ENCODE data around the gene MIA3.
"Not testable (repeated sequence)": the region's sequence is repeated elsewhere in the genome, so short reads cannot be mapped to it uniquely, and the experiment has no call there.

- not testable (repeated sequence) for TF ChIP-seq CTCF (conservative IDR thresholded peaks at IDR 0.05; ENCODE audit: low read length); EZH2phosphoT487 (IDR thresholded peaks at IDR 0.05; ENCODE audit: borderline replicate concordance)
These were observed 8.8 kb upstream of the MIA3 start for GRCh38 chr1:222609111-222609510.
